ENCODE measurements around the gene STX3.

GRCh38 chr11:59756558-59756840 lies 1.3 kb downstream of the STX3 start:
- TF ChIP-seq, protein P1, sequence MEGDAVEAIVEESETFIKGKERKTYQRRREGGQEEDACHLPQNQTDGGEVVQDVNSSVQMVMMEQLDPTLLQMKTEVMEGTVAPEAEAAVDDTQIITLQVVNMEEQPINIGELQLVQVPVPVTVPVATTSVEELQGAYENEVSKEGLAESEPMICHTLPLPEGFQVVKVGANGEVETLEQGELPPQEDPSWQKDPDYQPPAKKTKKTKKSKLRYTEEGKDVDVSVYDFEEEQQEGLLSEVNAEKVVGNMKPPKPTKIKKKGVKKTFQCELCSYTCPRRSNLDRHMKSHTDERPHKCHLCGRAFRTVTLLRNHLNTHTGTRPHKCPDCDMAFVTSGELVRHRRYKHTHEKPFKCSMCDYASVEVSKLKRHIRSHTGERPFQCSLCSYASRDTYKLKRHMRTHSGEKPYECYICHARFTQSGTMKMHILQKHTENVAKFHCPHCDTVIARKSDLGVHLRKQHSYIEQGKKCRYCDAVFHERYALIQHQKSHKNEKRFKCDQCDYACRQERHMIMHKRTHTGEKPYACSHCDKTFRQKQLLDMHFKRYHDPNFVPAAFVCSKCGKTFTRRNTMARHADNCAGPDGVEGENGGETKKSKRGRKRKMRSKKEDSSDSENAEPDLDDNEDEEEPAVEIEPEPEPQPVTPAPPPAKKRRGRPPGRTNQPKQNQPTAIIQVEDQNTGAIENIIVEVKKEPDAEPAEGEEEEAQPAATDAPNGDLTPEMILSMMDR (IDR thresholded peaks at IDR 0.05; ENCODE audit: low read depth, low read length, poor library complexity, severe bottlenecking): no peak
- TF ChIP-seq EZH2phosphoT487 (IDR thresholded peaks at IDR 0.05; ENCODE audit: borderline replicate concordance, low read length): no peak
